ENCODE measurements around the gene TNFSF9. TPM values are rescaled to one million over a fixed set of nuclear protein-coding genes. Genes with fewer than 3 reads are reported as not detected.
"Not testable (repeated sequence)": the region's sequence is repeated elsewhere in the genome, so short reads cannot be mapped to it uniquely, and the experiment has no call there.

TNFSF9 gene
- total RNA-seq, 1 donor from 2014 or later = 0.38 TPM

DNA sequence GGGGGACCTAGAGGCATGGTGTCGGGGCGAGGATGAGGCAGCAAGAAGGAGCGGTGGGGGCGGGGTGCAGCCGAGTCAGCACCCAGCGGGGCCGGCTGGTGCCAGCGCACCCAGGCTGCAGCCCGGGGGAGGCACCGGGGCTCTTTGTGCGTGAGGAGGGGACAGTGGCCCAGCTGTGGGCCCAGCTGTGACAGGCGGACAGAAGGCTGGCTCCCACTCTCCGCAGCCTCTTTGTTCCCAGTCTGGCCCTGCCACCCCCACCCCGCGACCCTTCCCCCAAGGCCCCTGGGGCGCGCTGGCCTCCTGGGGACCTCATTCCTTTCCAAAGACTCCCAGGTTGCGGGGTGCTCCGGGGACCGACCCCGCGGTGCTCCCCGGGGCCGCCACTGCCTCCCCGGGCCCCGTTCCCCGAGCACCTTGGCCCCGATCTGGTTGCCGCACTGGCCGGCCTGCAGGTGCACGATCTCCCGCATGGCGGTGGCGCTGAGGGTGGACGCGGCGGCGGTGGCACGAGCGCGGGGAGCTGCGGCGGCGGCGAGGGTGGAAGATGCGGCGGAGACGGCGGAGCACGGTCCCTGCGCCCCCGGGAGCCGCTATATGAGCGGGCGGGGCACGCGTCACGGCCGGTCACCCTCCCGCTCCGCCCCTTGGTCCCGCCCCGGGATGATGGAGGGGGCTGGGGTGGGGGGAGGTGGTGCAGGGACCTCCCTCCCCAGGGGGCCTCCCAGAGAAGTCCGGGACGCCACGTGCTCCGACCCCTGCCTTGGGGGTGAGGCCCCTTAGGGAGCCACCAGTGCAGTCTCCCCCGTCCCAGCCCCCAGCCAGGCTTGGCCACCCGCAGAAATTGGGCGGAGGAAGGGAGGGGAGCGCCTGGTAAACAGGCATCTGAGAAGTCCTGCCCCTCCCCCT is 28.8 kb upstream of the TNFSF9 start, which contains the start of gene TUBB4A:
TUBB4A (minus strand) TSS at position 570 of the 909 bp plus-strand sequence; CDS start at position 473, 97 bp downstream.
- H3K27me3 ChIP-seq (ENCODE audit: low read depth) = peaks cover 73% of the 10 kb centered on the region
- TF ChIP-seq, protein P1, sequence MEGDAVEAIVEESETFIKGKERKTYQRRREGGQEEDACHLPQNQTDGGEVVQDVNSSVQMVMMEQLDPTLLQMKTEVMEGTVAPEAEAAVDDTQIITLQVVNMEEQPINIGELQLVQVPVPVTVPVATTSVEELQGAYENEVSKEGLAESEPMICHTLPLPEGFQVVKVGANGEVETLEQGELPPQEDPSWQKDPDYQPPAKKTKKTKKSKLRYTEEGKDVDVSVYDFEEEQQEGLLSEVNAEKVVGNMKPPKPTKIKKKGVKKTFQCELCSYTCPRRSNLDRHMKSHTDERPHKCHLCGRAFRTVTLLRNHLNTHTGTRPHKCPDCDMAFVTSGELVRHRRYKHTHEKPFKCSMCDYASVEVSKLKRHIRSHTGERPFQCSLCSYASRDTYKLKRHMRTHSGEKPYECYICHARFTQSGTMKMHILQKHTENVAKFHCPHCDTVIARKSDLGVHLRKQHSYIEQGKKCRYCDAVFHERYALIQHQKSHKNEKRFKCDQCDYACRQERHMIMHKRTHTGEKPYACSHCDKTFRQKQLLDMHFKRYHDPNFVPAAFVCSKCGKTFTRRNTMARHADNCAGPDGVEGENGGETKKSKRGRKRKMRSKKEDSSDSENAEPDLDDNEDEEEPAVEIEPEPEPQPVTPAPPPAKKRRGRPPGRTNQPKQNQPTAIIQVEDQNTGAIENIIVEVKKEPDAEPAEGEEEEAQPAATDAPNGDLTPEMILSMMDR (IDR thresholded peaks at IDR 0.05; ENCODE audit: borderline replicate concordance) = no peak

DNA sequence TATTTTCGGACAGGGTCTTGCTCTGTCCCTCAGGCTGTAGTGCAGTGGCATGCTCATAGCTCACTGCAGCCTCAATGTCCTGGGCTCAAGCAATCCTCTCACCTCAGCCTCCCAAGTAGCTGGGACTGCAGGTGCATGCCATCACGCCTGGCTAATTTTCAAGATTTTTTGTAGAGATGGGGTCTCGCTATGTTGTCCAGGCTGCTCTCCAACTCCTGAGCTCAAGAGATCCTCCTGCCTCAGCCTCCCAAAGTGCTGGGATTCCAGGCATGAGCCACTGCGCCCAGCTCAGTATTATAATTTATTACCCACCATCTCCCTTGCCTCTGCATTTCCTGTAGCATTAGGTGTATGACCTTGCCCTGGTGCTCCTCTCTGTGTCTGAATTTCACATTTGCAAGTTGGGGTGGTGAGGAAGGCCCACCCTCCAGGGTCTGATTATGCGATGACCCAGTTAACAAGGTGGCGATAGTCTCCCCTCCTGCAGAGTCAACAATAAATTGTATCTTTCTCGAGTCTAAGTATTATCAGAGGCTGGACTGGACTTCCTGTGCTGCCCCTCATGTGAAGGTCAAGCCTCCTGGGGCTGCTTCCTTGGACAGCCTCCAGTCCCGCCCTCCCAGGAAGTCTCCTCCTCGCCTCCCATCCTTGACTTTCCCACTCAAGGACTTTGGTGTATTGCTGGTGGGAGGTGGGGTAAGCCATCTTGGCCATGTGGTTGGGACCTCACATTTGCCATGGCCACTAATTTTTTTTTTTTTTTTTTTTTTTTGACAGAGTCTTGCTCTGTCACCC is 27.2 kb upstream of the TNFSF9 start:
- H3K4me1 ChIP-seq = peaks cover 24% of the 10 kb centered on the region
- H3K27me3 ChIP-seq (ENCODE audit: low read depth) = peaks cover 64% of the 10 kb centered on the region
- no peaks in the 10 kb centered on the region for H3K9me3 ChIP-seq (replicated peaks)
- H3K4me3 ChIP-seq = no peak overlapping the region
- intact Hi-C loops (cut with micrococcal nuclease) = no loop called here
- peak overlapping the region; percentile 63 for H3K27ac ChIP-seq (replicated peaks)
- H3K36me3 ChIP-seq = no peaks in the 10 kb centered on the region
- TF ChIP-seq, protein P1 (IDR thresholded peaks at IDR 0.05; ENCODE audit: borderline replicate concordance) = no peak
- peak; percentile 31 for DNase-seq

More for the DNA sequence above, 28.8 kb upstream of the TNFSF9 start, which contains the start of gene TUBB4A:
- no peaks in the 10 kb centered on the region for H3K9me3 ChIP-seq (replicated peaks)
- no peaks in the 10 kb centered on the region for H3K36me3 ChIP-seq
- peak within 1 kb of the TSS; percentile 63 for H3K27ac ChIP-seq (replicated peaks)
- peaks cover 23% of the 10 kb centered on the region for H3K4me1 ChIP-seq
- H3K4me3 ChIP-seq = peak within 1 kb of the TSS; percentile 68
- intact Hi-C loops (cut with micrococcal nuclease) = no loop called here
- DNase-seq = peak; percentile 50

DNA sequence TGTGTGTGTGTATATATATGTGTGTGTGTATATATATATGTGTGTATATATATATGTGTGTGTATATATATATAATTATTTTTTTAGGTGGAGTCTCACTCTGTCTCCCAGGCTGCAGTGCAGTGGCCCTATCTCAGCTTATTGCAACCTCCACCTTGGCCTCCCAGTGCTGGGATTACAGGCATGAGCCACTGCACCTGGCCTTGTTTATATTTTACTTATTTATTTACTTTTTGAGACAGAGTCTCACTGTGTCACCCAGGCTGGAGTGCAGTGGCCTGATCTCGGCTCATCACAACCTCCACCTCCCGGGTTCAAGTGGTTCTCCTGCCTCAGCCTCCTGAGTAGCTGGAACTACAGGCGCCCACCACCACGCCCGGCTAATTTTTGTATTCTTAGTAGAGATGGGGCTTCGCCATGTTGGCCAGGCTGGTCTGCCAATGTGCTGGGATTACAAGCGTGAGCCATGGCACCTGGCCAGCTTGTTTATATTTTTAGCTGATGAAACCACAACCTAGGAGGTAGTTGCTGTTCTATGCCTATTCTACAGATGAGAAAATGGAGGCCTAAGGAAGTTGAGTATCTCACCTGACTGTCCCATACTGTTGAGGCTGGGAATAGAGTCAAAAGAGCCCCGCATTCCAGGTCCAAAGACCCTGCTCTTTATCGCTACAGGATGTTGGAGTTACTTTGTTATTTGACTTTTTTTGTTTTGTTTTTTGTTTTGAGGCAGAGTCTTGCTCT is 22.6 kb upstream of the TNFSF9 start:
- H3K9me3 ChIP-seq (replicated peaks); H3K36me3 ChIP-seq; intact Hi-C loops (cut with micrococcal nuclease); H3K27ac ChIP-seq (replicated peaks); DNase-seq; H3K4me3 ChIP-seq: not testable (repeated sequence)
- peaks cover 17% of the 10 kb centered on the region for H3K4me1 ChIP-seq
- H3K27me3 ChIP-seq (ENCODE audit: low read depth) = peaks cover 18% of the 10 kb centered on the region

DNA sequence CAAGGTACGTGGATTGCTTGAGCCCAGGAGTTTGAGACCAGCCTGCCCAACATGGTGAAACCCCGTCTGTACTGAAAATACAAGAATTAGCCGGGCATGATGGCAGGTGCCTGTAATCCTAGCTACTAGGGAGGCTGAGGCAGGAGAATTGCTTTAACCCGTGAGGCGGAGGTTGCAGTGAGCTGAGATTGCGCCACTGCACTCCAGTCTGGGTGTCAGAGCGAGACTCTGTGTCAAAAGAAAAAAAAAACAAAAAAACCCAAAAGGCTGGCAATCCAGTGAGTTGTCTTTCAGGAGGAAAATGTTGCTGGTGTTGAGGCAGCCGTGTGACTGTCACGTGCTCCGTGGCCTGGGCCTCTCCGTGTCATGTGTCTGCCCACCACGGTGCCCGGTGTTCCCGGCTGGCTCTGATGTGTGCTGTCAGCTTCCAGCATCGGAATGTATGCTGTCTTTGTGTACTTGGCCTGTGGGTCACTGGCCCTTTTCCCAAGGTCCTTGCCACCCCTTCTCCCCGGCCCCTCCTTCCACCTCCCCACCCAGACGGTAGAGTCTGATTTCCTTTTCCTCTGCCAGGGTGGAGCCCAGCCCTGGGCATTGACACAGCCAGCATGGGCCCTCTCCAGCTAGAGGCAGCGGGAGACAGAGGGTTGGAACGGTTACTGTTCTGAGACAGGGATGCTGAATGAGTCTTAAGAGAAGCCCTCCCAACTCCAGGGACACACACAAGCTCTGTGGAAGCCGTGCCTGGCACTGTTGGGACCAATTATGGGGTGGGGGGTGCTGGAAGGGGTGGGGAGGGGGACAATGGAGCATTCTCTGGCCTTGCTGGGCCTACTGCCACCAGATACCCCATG is 21.5 kb upstream of the TNFSF9 start:
- Histone ChIP-seq H3K4me3 (no peak overlapping the region), H3K36me3 (no peaks in the 10 kb centered on the region), H3K4me1 (peaks cover 11% of the 10 kb centered on the region), H3K27ac (replicated peaks) (peak overlapping the region; percentile 44), H3K27me3 (ENCODE audit: low read depth) (peaks cover 6% of the 10 kb centered on the region), H3K9me3 (replicated peaks) (no peaks in the 10 kb centered on the region)
- DNase-seq = peak; percentile 32
- intact Hi-C loops (cut with micrococcal nuclease) = no loop called here
- TF ChIP-seq, protein P1 (IDR thresholded peaks at IDR 0.05; ENCODE audit: borderline replicate concordance) = no peak

DNA sequence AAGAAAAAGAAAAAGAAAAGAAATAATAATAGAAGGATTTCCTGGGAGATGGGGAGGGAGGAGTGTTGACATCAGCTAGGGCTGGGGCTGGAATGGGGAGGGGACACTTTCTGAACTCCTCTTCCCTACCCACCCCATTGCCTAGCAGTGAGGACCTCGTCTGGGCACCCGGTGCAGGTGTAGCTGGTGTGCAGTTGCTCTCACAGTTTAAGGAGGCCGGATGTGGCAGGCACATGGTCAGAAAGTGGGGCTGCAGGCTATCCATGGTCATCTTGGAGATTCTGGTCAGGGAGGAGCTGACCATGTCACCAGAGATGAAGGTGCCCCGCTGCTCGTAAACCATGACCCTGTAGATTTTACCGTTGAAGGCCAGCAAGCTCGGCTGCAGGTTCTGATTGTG is 20.2 kb upstream of the TNFSF9 start:
- Histone ChIP-seq H3K36me3 (no peaks in the 10 kb centered on the region), H3K4me1 (peaks cover 11% of the 10 kb centered on the region)
- intact Hi-C loops (cut with micrococcal nuclease) = loop anchor here (10.0 kb wide), 1 partner anchor 124 kb away; no protein-coding TSS in a partner anchor

More for the DNA sequence above, 20.2 kb upstream of the TNFSF9 start:
- Histone ChIP-seq H3K27me3 (ENCODE audit: low read depth) (peaks cover under 1% of the 10 kb centered on the region), H3K9me3 (replicated peaks) (no peaks in the 10 kb centered on the region), H3K4me3 (no peak overlapping the region), H3K27ac (replicated peaks) (no peak overlapping the region)
- TF ChIP-seq, protein P1 (IDR thresholded peaks at IDR 0.05; ENCODE audit: borderline replicate concordance) = no peak
- DNase-seq = no peak

Data from left ventricle myocardium inferior (tissue), 1 donor.